ENCODE results near the gene SMAD4. TPM values are rescaled to one million over a fixed set of nuclear protein-coding genes. Genes with fewer than 3 reads are reported as not detected.

Gene SMAD4
- total RNA-seq, 1 experiment from 2014 or later = 61.3 TPM

DNA sequence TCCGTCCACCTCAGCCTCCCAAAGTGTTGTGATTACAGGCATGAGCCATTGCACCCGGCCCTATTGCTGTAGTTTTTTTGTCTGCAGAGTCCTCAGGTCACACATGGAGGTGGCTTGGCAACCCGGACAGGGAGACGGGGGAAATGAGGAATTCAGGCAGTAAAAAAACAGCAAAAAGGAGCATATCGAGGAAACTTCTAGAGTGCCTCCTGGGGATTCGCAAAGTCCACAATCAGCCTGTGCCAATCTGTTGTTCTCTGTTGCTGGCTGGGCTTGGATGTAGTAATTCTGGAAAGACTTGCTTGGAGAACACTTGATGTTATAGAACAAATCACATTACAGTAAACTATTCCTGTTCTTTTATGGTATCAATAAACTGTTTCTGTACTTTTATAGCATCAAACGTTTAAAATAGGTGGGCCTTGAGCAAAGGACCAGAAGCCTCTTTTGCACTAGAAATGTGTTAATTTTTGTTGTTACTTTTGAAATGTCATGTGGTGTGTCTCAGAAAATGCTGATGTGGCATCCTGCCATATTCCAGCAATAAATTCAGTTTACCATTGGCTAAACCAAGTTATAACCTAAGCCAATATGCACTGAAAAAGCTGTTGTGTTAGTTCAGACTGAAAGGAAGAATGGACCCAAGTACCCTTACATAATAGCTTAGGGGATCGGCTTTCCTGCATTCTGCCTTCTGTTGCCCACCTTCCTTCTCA lies 47.8 kb upstream of the SMAD4 start:
- no peaks in the 10 kb centered on the region for H3K27me3 ChIP-seq (ENCODE audit: control insufficient read depth, insufficient read depth, low read length)
- in situ Hi-C loops (cut with HindIII; ENCODE audit: low pct_unique_long_range_greater_than_20kb, low sequenced_read_pairs) (no loop called here), intact Hi-C loops (cut with micrococcal nuclease; ENCODE audit: unreplicated experiment) (no loop called here)
- no TSS peak for BruUV-seq (replicated peaks)
- no peaks in the 10 kb centered on the region for H3K36me3 ChIP-seq (ENCODE audit: control insufficient read depth, insufficient read depth, low read length)
- ChIA-PET CTCF (no interaction called here), POLR2A (no interaction called here)
- H3K4me1 ChIP-seq (ENCODE audit: control insufficient read depth, insufficient read depth, low read length) = no peaks in the 10 kb centered on the region
- H3K27ac ChIP-seq (ENCODE audit: low read length) = no peak overlapping the region
- no peak for ATAC-seq
- TF ChIP-seq POLR2AphosphoS5 (IDR thresholded peaks at IDR 0.05; ENCODE audit: low read depth, low read length) (no peak), SIN3A (IDR thresholded peaks at IDR 0.05; ENCODE audit: borderline replicate concordance, insufficient read depth, low read depth, low read length) (no peak), TCF7L2 (IDR thresholded peaks at IDR 0.05; ENCODE audit: low read depth, low read length) (no peak)
- TF ChIP-seq, protein P1, sequence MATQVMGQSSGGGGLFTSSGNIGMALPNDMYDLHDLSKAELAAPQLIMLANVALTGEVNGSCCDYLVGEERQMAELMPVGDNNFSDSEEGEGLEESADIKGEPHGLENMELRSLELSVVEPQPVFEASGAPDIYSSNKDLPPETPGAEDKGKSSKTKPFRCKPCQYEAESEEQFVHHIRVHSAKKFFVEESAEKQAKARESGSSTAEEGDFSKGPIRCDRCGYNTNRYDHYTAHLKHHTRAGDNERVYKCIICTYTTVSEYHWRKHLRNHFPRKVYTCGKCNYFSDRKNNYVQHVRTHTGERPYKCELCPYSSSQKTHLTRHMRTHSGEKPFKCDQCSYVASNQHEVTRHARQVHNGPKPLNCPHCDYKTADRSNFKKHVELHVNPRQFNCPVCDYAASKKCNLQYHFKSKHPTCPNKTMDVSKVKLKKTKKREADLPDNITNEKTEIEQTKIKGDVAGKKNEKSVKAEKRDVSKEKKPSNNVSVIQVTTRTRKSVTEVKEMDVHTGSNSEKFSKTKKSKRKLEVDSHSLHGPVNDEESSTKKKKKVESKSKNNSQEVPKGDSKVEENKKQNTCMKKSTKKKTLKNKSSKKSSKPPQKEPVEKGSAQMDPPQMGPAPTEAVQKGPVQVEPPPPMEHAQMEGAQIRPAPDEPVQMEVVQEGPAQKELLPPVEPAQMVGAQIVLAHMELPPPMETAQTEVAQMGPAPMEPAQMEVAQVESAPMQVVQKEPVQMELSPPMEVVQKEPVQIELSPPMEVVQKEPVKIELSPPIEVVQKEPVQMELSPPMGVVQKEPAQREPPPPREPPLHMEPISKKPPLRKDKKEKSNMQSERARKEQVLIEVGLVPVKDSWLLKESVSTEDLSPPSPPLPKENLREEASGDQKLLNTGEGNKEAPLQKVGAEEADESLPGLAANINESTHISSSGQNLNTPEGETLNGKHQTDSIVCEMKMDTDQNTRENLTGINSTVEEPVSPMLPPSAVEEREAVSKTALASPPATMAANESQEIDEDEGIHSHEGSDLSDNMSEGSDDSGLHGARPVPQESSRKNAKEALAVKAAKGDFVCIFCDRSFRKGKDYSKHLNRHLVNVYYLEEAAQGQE (IDR thresholded peaks at IDR 0.05; ENCODE audit: insufficient read depth in 1 of 2, low read depth in 2 of 2, low read length in 1 of 2) = no peak
- TF ChIP-seq, protein P2, sequence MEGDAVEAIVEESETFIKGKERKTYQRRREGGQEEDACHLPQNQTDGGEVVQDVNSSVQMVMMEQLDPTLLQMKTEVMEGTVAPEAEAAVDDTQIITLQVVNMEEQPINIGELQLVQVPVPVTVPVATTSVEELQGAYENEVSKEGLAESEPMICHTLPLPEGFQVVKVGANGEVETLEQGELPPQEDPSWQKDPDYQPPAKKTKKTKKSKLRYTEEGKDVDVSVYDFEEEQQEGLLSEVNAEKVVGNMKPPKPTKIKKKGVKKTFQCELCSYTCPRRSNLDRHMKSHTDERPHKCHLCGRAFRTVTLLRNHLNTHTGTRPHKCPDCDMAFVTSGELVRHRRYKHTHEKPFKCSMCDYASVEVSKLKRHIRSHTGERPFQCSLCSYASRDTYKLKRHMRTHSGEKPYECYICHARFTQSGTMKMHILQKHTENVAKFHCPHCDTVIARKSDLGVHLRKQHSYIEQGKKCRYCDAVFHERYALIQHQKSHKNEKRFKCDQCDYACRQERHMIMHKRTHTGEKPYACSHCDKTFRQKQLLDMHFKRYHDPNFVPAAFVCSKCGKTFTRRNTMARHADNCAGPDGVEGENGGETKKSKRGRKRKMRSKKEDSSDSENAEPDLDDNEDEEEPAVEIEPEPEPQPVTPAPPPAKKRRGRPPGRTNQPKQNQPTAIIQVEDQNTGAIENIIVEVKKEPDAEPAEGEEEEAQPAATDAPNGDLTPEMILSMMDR (IDR thresholded peaks at IDR 0.05) = no peak
- H3K4me3 ChIP-seq (ENCODE audit: low read depth in 2 of 2, low read length in 2 of 2) = no peak overlapping the region
- H3K9me3 ChIP-seq (ENCODE audit: control insufficient read depth, insufficient read depth, low read depth, low read length) = no peaks in the 10 kb centered on the region
- no peak for DNase-seq (ENCODE audit: low read depth, low spot score)

DNA sequence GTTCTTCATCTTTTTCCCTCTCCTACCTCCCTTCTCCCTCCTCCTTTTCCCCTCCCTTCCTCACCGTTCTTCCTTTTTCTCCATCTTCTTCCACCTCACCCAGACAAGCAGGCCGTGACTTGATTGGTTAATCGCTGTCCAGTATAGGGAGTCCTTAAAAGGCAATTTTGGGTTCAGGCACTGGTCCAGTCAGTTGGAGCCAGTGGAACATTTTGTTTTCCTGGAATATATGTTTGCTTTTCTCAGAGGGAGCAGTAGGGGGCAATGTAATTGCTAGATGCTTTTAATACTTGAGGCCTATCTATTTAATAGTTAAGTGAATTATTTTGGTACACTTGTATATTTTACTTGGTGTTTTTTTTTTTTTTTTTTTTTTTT lies 47.2 kb upstream of the SMAD4 start:
- TF ChIP-seq, protein P1 (IDR thresholded peaks at IDR 0.05; ENCODE audit: insufficient read depth in 1 of 2, low read depth in 2 of 2, low read length in 1 of 2) = no peak
- TF ChIP-seq, protein P2 (IDR thresholded peaks at IDR 0.05) = peak; percentile 12; the same call in 1 of the 2 replicates
- Histone ChIP-seq H3K4me3 (ENCODE audit: low read depth in 2 of 2, low read length in 2 of 2) (no peak overlapping the region), H3K27me3 (ENCODE audit: control insufficient read depth, insufficient read depth, low read length) (no peaks in the 10 kb centered on the region), H3K9me3 (ENCODE audit: control insufficient read depth, insufficient read depth, low read depth, low read length) (no peaks in the 10 kb centered on the region), H3K36me3 (ENCODE audit: control insufficient read depth, insufficient read depth, low read length) (no peaks in the 10 kb centered on the region), H3K27ac (ENCODE audit: low read length) (no peak overlapping the region), H3K4me1 (ENCODE audit: control insufficient read depth, insufficient read depth, low read length) (no peaks in the 10 kb centered on the region)
- in situ Hi-C loops (cut with HindIII; ENCODE audit: low pct_unique_long_range_greater_than_20kb, low sequenced_read_pairs) = no loop called here
- CTCF ChIA-PET = no interaction called here
- ATAC-seq (no peak), DNase-seq (ENCODE audit: low read depth, low spot score) (no peak)
- intact Hi-C loops (cut with micrococcal nuclease; ENCODE audit: unreplicated experiment) = no loop called here
- POLR2A ChIA-PET = no interaction called here
- BruUV-seq (replicated peaks) = no TSS peak
